ENCODE measurements around the gene TTLL5. TPM values are rescaled to one million over a fixed set of nuclear protein-coding genes. Genes with fewer than 3 reads are reported as not detected.

TTLL5 gene
- total and polyA plus RNA-seq, 9 of the 15 experiments (the other 6 are each of a cell fraction or from before 2014, with no cell fraction given): 4.1 to 18.9 (median 12.6) TPM

DNA sequence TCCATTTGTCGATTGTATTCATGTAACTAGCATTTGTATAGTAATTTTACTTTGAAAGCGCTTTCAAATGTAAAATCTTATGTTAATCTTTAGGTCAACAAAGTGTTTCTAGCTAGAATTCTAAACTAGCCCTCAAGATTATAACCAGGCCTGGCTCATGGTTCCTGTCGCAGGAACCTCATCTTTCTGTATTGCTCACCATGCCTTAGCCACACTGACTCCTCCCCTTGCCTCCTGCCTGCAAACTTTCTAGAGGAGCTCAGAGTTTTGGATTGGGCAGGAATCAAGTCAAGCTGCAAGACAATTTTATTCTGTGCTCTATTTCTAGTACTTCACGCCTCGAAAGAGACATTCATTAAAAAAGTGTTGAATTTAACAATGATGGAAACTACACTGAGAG lies 220.9 kb downstream of the TTLL5 start:
- intact Hi-C loops (cut with micrococcal nuclease) (no loop called here), in situ Hi-C loops (cut with MboI) (no loop called here)
- no peak overlapping the region for H2AFZ ChIP-seq (ENCODE audit: low read depth, low read length)
- no peak overlapping the region for H3K27ac ChIP-seq (ENCODE audit: extremely low read depth, low read depth, low read length)
- no peak overlapping the region for H3K4me2 ChIP-seq (ENCODE audit: insufficient read depth, low read length)
- CTCF ChIA-PET (ENCODE audit: low intra/inter-chr PET ratio): no interaction called here
- H3K9me1 ChIP-seq (ENCODE audit: control insufficient read depth, insufficient read depth, low read length): no peaks in the 10 kb centered on the region
- no peak overlapping the region for H3K9ac ChIP-seq (ENCODE audit: insufficient read depth in 1 of 2, low read depth in 2 of 2, low read length in 2 of 2)
- no peaks in the 10 kb centered on the region for H3K4me1 ChIP-seq (replicated peaks in 1 of 2; ENCODE audit: control insufficient read depth in 2 of 2, insufficient read depth in 2 of 2, low read length in 2 of 2)
- H3K9me3 ChIP-seq (replicated peaks; ENCODE audit: control insufficient read depth, insufficient read depth, low read depth, low read length): no peaks in the 10 kb centered on the region
- no peaks in the 10 kb centered on the region for H3K79me2 ChIP-seq (ENCODE audit: control insufficient read depth, insufficient read depth, low read length)
- no peak overlapping the region for H3K4me3 ChIP-seq
- ATAC-seq: no peak
- WGBS (ENCODE audit: insufficient coverage, low coverage, missing lambda C conversion rate): 76% methylated on average over 5 of the region's 5 CpGs
- H3K36me3 ChIP-seq (ENCODE audit: control insufficient read depth, insufficient read depth, low read length): peaks cover 2% of the 10 kb centered on the region; the same call in 1 of the 3 replicates
- DNase-seq (ENCODE audit: extremely low read depth in 1 of 4, low spot score in 3 of 4): no peak
- H3K27me3 ChIP-seq (ENCODE audit: control insufficient read depth in 2 of 2, insufficient read depth in 2 of 2, low read length in 2 of 2): no peaks in the 10 kb centered on the region
- POLR2A ChIA-PET: no interaction called here
- BruUV-seq (replicated peaks): no TSS peak
- no peak for FAIRE-seq
- H4K20me1 ChIP-seq (replicated peaks; ENCODE audit: control insufficient read depth, insufficient read depth, low read length): no peaks in the 10 kb centered on the region
- TF ChIP-seq KDM4B (IDR thresholded peaks at IDR 0.05; ENCODE audit: borderline replicate concordance in 2 of 2, low read depth in 1 of 2): no peak
- no peak for TF ChIP-seq CHCHD3 (CRISPR knock-in tag; IDR thresholded peaks at IDR 0.05)
- TF ChIP-seq, protein P1, sequence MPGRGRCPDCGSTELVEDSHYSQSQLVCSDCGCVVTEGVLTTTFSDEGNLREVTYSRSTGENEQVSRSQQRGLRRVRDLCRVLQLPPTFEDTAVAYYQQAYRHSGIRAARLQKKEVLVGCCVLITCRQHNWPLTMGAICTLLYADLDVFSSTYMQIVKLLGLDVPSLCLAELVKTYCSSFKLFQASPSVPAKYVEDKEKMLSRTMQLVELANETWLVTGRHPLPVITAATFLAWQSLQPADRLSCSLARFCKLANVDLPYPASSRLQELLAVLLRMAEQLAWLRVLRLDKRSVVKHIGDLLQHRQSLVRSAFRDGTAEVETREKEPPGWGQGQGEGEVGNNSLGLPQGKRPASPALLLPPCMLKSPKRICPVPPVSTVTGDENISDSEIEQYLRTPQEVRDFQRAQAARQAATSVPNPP (IDR thresholded peaks at IDR 0.05; ENCODE audit: borderline replicate concordance, insufficient read depth, insufficient read length): no peak
- no peak for TF ChIP-seq GTF2A2 (tag; IDR thresholded peaks at IDR 0.05)
- no peak for TF ChIP-seq KLF1 (tag; IDR thresholded peaks at IDR 0.05)
- TF ChIP-seq, protein P2, sequence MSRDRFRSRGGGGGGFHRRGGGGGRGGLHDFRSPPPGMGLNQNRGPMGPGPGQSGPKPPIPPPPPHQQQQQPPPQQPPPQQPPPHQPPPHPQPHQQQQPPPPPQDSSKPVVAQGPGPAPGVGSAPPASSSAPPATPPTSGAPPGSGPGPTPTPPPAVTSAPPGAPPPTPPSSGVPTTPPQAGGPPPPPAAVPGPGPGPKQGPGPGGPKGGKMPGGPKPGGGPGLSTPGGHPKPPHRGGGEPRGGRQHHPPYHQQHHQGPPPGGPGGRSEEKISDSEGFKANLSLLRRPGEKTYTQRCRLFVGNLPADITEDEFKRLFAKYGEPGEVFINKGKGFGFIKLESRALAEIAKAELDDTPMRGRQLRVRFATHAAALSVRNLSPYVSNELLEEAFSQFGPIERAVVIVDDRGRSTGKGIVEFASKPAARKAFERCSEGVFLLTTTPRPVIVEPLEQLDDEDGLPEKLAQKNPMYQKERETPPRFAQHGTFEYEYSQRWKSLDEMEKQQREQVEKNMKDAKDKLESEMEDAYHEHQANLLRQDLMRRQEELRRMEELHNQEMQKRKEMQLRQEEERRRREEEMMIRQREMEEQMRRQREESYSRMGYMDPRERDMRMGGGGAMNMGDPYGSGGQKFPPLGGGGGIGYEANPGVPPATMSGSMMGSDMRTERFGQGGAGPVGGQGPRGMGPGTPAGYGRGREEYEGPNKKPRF (IDR thresholded peaks at IDR 0.05; ENCODE audit: low read depth, low read length): no peak
- TF ChIP-seq NFIC (IDR thresholded peaks at IDR 0.05): no peak
- TF ChIP-seq CBFA2T2 (conservative IDR thresholded peaks at IDR 0.05): no peak
- TF ChIP-seq, protein P3, sequence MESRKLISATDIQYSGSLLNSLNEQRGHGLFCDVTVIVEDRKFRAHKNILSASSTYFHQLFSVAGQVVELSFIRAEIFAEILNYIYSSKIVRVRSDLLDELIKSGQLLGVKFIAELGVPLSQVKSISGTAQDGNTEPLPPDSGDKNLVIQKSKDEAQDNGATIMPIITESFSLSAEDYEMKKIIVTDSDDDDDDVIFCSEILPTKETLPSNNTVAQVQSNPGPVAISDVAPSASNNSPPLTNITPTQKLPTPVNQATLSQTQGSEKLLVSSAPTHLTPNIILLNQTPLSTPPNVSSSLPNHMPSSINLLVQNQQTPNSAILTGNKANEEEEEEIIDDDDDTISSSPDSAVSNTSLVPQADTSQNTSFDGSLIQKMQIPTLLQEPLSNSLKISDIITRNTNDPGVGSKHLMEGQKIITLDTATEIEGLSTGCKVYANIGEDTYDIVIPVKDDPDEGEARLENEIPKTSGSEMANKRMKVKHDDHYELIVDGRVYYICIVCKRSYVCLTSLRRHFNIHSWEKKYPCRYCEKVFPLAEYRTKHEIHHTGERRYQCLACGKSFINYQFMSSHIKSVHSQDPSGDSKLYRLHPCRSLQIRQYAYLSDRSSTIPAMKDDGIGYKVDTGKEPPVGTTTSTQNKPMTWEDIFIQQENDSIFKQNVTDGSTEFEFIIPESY (CRISPR knock-in tag; IDR thresholded peaks at IDR 0.05): no peak
- TF ChIP-seq MEF2A (IDR thresholded peaks at IDR 0.05; ENCODE audit: control insufficient read depth, low read depth, low read length): no peak
- no peak for TF ChIP-seq RBM39 (optimal IDR thresholded peaks at IDR 0.05; ENCODE audit: low read depth, low read length)
- no peak for TF ChIP-seq ZNF12 (CRISPR knock-in tag; IDR thresholded peaks at IDR 0.05)
- TF ChIP-seq, protein P4, sequence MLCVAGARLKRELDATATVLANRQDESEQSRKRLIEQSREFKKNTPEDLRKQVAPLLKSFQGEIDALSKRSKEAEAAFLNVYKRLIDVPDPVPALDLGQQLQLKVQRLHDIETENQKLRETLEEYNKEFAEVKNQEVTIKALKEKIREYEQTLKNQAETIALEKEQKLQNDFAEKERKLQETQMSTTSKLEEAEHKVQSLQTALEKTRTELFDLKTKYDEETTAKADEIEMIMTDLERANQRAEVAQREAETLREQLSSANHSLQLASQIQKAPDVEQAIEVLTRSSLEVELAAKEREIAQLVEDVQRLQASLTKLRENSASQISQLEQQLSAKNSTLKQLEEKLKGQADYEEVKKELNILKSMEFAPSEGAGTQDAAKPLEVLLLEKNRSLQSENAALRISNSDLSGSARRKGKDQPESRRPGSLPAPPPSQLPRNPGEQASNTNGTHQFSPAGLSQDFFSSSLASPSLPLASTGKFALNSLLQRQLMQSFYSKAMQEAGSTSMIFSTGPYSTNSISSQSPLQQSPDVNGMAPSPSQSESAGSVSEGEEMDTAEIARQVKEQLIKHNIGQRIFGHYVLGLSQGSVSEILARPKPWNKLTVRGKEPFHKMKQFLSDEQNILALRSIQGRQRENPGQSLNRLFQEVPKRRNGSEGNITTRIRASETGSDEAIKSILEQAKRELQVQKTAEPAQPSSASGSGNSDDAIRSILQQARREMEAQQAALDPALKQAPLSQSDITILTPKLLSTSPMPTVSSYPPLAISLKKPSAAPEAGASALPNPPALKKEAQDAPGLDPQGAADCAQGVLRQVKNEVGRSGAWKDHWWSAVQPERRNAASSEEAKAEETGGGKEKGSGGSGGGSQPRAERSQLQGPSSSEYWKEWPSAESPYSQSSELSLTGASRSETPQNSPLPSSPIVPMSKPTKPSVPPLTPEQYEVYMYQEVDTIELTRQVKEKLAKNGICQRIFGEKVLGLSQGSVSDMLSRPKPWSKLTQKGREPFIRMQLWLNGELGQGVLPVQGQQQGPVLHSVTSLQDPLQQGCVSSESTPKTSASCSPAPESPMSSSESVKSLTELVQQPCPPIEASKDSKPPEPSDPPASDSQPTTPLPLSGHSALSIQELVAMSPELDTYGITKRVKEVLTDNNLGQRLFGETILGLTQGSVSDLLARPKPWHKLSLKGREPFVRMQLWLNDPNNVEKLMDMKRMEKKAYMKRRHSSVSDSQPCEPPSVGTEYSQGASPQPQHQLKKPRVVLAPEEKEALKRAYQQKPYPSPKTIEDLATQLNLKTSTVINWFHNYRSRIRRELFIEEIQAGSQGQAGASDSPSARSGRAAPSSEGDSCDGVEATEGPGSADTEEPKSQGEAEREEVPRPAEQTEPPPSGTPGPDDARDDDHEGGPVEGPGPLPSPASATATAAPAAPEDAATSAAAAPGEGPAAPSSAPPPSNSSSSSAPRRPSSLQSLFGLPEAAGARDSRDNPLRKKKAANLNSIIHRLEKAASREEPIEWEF (CRISPR knock-in tag; IDR thresholded peaks at IDR 0.05): no peak
